SK-N-SH (cell line): Measurements from ENCODE around the gene DPY19L1. TPM values are rescaled to one million over a fixed set of nuclear protein-coding genes. Genes with fewer than 3 reads are reported as not detected.
"Not testable (repeated sequence)": the region's sequence is repeated elsewhere in the genome, so short reads cannot be mapped to it uniquely, and the experiment has no call there.

Experiments
- CTCF ChIA-PET: fragments of 300-600, 350-600 bp; formaldehyde crosslinking; extraction: SDS; loops from one replicate; lab custom pipeline; 2021; lab: Yijun Ruan, JAX
- POLR2A ChIA-PET: fragments of 350-600 bp; sonication (Branson Sonifier 250); formaldehyde crosslinking; extraction: SDS; loops from one replicate; lab custom pipeline; 2020; ENCODE audit warnings: antibody characterized with exemption, inconsistent platforms; lab: Yijun Ruan, JAX
- DNase-seq: peaks from one replicate; pipeline ENCODE4 v3.0.0; 2012
- H2AFZ ChIP-seq: fragments of 200-600 bp; sonication (generic); 2 replicates; pipeline ENCODE4 v1.8.1; 2016; ENCODE audit warnings: antibody characterized with exemption, mild to moderate bottlenecking, low read depth
- H3F3A ChIP-seq: fragments of 200-600 bp; sonication (generic); replicated peaks from 2 replicates; pipeline ENCODE3; 2016; ENCODE audit warnings: antibody characterized with exemption, mild to moderate bottlenecking; ENCODE audit not compliant: insufficient read depth
- H3K27ac ChIP-seq, 2 experiments: fragments of 200-500 bp in 1 of 2; fragments of 200-600 bp in 1 of 2; sonication (Bioruptor generic) in 1 of 2; sonication (generic), shearing (Covaris generic) in 1 of 2; 2 replicates each; pipeline versions ENCODE4 v1.5.1 to v1.6.1; 2014 to 2016; ENCODE audit warnings: low read depth in 2 of 2, inconsistent platforms in 1 of 2, low read length in 1 of 2, mild to moderate bottlenecking in 1 of 2, mixed read lengths in 1 of 2
- H3K27me3 ChIP-seq: fragments of 200-600 bp; sonication (generic), shearing (Covaris generic); 2 replicates; pipeline ENCODE4 v1.6.1; 2016; ENCODE audit warnings: mixed run types; ENCODE audit not compliant: insufficient read depth
- H3K36me3 ChIP-seq, 2 experiments: fragments of 200-500 bp in 1 of 2; fragments of 200-600 bp in 1 of 2; sonication (Bioruptor generic) in 1 of 2; sonication (generic) in 1 of 2; replicated peaks in 1 of 2; 2 replicates each; pipeline versions ENCODE3 to v1.5.1; 2014 to 2016; ENCODE audit warnings: low read length in 1 of 2, mild to moderate bottlenecking in 1 of 2; ENCODE audit not compliant: insufficient read depth in 2 of 2, control insufficient read depth in 1 of 2
- H3K4me1 ChIP-seq, 2 experiments: fragments of 200-500 bp in 1 of 2; fragments of 200-600 bp in 1 of 2; sonication (Bioruptor generic) in 1 of 2; sonication (generic), shearing (Covaris generic) in 1 of 2; 2 replicates each; pipeline versions ENCODE4 v1.5.1 to v1.6.1; 2014 to 2016; ENCODE audit warnings: low read depth in 1 of 2, low read length in 1 of 2, mixed run types in 1 of 2; ENCODE audit not compliant: insufficient read depth in 2 of 2, control insufficient read depth in 1 of 2
- H3K4me2 ChIP-seq: fragments of 200-600 bp; sonication (generic), shearing (Covaris generic); 2 replicates; pipeline ENCODE4 v1.6.1; 2017; ENCODE audit warnings: mixed run types
- H3K4me3 ChIP-seq, 2 experiments: fragments of 200-500 bp in 1 of 2; fragments of 200-600 bp in 1 of 2; sonication (Bioruptor generic) in 1 of 2; sonication (generic), shearing (Covaris generic) in 1 of 2; 2 replicates each; pipeline versions ENCODE4 v1.5.1 to v1.8.1; 2014 to 2016; ENCODE audit warnings: low read depth in 2 of 2, inconsistent platforms in 1 of 2, low read length in 1 of 2, mild to moderate bottlenecking in 1 of 2, mixed read lengths in 1 of 2, moderate library complexity in 1 of 2
- H3K79me2 ChIP-seq: fragments of 200-600 bp; sonication (generic); 2 replicates; pipeline ENCODE4 v1.8.1; 2017; ENCODE audit warnings: mild to moderate bottlenecking; ENCODE audit not compliant: insufficient read depth
- H3K9ac ChIP-seq: fragments of 200-600 bp; sonication (generic); 2 replicates; pipeline ENCODE4 v1.6.1; 2017; ENCODE audit warnings: mixed run types
- H3K9me2 ChIP-seq: fragments of 200-600 bp; sonication (generic); 2 replicates; pipeline ENCODE4 v1.6.1; 2017; ENCODE audit warnings: mixed run types
- H3K9me3 ChIP-seq: fragments of 200-600 bp; sonication (generic); 2 replicates; pipeline ENCODE4 v1.6.1; 2017; ENCODE audit warnings: mixed run types, mild to moderate bottlenecking, moderate library complexity
- H4K20me1 ChIP-seq: fragments of 200-600 bp; sonication (generic); 2 replicates; pipeline ENCODE4 v1.6.1; 2017; ENCODE audit warnings: mild to moderate bottlenecking, mixed run types; ENCODE audit not compliant: insufficient read depth
- MEF2A ChIP-seq: IDR thresholded peaks from 2 replicates; pipeline ENCODE4 v1.4.0; 2012; ENCODE audit warnings: low read depth, borderline replicate concordance
- TAF1 ChIP-seq: IDR thresholded peaks from 2 replicates; pipeline ENCODE4 v1.6.1; 2012; ENCODE audit warnings: low read depth, mild to moderate bottlenecking, low read length, moderate library complexity, borderline replicate concordance
- WGBS: methylation state at CpG from one replicate; pipeline ENCODE4 v1.1.6; 2017; ENCODE audit warnings: low lambda C conversion rate; 5-methylcytosine and 5-hydroxymethylcytosine counted together
- polyA plus RNA-seq, 3 experiments: library from polyadenylated mRNA; depleted of rRNA; stranded (reverse); fragments of >200 nt; gene quantifications; 2 replicates each; pipeline ENCODE4 v1.2.3, GENCODE V29; 2012
- TF ChIP-seq, protein P1 (sequence below): IDR thresholded peaks from 2 replicates; pipeline ENCODE4 v1.4.0; 2012; ENCODE audit warnings: low read depth

The DPY19L1 gene
- polyA plus RNA-seq, 1 of the 3 experiments (the other 2 are of a cell fraction) = 27.7 TPM

DNA sequence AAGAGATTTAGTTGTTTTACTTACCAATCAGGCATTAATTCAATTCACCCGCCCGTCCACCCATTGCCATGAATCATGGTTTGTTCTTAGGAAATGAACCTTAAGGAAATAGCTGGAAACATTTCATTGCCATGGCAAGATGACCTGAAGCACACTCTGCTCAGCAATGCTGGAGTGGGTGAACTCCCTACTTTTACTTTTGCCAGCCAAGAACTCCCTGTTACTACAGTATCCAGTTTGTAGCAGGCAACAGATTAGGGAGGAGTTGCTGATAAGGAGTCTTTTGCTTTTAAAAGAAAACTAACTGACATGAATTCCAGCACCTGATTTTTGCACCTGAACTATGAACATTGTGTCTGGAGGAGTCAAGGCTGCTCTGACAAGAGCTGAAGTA, 10.6 kb upstream of the DPY19L1 start:
- H3K9me2 ChIP-seq, H3K36me3 ChIP-seq, H3K9me3 ChIP-seq, POLR2A ChIA-PET, CTCF ChIA-PET, H3K4me2 ChIP-seq, H3K27me3 ChIP-seq, DNase-seq, H3K4me3 ChIP-seq, H3K79me2 ChIP-seq, H3K27ac ChIP-seq, H3F3A ChIP-seq, H4K20me1 ChIP-seq, H3K4me1 ChIP-seq, H2AFZ ChIP-seq, H3K9ac ChIP-seq: not testable (repeated sequence)
- WGBS = 76% methylated on average over 2 of the region's 2 CpGs

DNA sequence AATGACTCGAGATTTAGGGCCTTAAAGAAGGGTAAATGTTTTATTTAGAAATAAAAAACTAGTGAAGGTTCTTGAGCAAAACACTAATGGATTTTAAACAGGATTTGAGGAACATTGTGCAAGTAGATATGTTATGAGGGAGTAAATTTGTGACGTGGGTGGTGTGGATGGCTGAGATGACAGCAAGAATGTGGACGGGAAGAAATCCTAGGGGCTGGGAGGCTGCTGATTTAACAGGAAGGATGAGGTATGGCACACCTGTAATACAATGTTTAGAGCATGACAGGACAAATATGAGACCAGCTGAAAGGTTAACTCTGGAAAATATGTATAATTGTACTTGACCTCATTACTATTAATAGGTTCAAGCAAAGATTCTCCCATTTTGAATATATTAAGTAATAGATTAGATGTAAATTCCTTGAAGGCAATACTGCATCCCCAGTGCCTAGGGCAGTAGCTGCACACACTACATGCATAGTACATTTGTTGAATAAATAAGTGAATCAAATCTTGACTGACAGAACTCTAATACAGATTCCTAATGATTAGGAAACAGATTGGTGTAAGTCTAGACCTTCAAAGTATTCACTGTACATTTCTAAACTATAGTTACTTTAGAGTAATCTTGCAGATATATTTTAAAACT, 10.1 kb upstream of the DPY19L1 start:
- not testable (repeated sequence) for H3K4me3 ChIP-seq, H3K79me2 ChIP-seq, H3K27me3 ChIP-seq, H3F3A ChIP-seq, H3K9ac ChIP-seq, H3K9me2 ChIP-seq, H4K20me1 ChIP-seq, H3K9me3 ChIP-seq, H3K27ac ChIP-seq, H2AFZ ChIP-seq, H3K4me1 ChIP-seq, H3K36me3 ChIP-seq, DNase-seq, H3K4me2 ChIP-seq
- POLR2A ChIA-PET = interaction anchor here (0.5 kb wide), 1 partner anchor 191 kb away, joined by 5 read pairs; no protein-coding TSS in a partner anchor
- 45% methylated on average over 3 of the region's 3 CpGs for WGBS
- CTCF ChIA-PET = interaction anchor here (0.9 kb wide), 1 partner anchor 577 kb away, joined by 3 read pairs; no protein-coding TSS in a partner anchor

DNA sequence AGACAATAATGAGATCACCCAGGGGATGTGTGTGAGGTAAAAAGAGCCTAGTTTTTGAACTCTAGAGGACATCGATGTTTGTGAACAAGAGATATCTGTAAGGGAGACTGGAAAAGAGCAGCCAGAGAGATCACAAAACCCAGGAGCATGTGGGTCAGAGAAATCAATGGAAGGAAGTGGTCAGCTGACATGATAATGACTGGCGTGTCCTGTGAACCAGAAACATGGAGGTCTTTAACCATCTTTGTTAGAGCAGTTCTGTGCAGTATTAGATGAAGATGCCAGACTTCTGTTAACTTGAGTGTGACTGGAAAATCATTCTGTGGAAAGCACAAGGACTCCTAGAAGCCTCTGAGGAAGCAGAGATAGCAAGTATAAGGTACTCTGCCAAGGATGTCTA, 6.0 kb upstream of the DPY19L1 start:
- H2AFZ ChIP-seq, H3K9me2 ChIP-seq, CTCF ChIA-PET, POLR2A ChIA-PET, H3K4me2 ChIP-seq, H3K27me3 ChIP-seq, H3K9me3 ChIP-seq, H4K20me1 ChIP-seq, H3K79me2 ChIP-seq, H3K4me3 ChIP-seq, H3K36me3 ChIP-seq, H3K27ac ChIP-seq, H3K9ac ChIP-seq, H3K4me1 ChIP-seq, H3F3A ChIP-seq, DNase-seq: not testable (repeated sequence)
- 86% methylated on average over 2 of the region's 2 CpGs for WGBS

DNA sequence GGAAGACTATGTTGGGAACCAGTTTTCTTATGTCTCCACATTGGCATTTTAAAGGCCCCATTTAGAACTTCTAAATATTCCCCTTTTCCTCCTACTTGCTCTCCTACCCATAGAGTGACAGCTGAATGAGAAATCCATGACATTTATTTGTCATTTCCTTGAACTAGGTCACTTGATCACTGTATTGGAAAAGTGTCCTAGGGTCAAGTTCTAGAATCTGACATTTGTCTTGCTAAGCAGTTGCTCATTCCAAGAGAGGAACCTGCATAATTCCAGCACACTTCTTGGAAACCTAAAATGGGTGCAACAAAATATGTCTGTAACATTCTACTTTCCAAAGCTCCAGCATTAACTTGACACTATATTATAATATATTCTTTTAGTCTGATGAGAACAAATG, 3.6 kb upstream of the DPY19L1 start:
- H3F3A ChIP-seq = peaks cover 13% of the 10 kb centered on the region
- no peak overlapping the region for H3K9ac ChIP-seq
- TF ChIP-seq TAF1 (no peak), MEF2A (no peak)
- TF ChIP-seq, protein P1, sequence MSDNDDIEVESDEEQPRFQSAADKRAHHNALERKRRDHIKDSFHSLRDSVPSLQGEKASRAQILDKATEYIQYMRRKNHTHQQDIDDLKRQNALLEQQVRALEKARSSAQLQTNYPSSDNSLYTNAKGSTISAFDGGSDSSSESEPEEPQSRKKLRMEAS = no peak
- no peak overlapping the region for H3K27ac ChIP-seq
- no peak overlapping the region for H3K4me3 ChIP-seq
- CTCF ChIA-PET = interaction anchor here (1.7 to 1.8 kb wide), 2 partner anchors 11 to 589 kb away, joined by 3 to 7 read pairs; no protein-coding TSS in a partner anchor
- H2AFZ ChIP-seq = no peak overlapping the region
- peaks cover 0 to 13% of the 10 kb centered on the region in 2 experiments; a peak in 2 of 4 replicates for H3K4me1 ChIP-seq
- H3K36me3 ChIP-seq = no peaks in the 10 kb centered on the region
- H3K9me3 ChIP-seq = no peaks in the 10 kb centered on the region
- H3K4me2 ChIP-seq = no peak overlapping the region
- POLR2A ChIA-PET = no interaction called here
- DNase-seq = no peak
- H4K20me1 ChIP-seq = 0 out of 2 replicates have a peak, but pooled peaks cover 2% of the 10 kb centered on the region
- H3K9me2 ChIP-seq = no peaks in the 10 kb centered on the region
- H3K27me3 ChIP-seq = no peaks in the 10 kb centered on the region
- H3K79me2 ChIP-seq = peaks cover 9% of the 10 kb centered on the region
